Measurements from ENCODE around the gene PRPF38B. TPM values are rescaled to one million over a fixed set of nuclear protein-coding genes. Genes with fewer than 3 reads are reported as not detected.
"Not testable (repeated sequence)": the region's sequence is repeated elsewhere in the genome, so short reads cannot be mapped to it uniquely, and the experiment has no call there.

PRPF38B gene
- total RNA-seq, 1 donor from 2014 or later: 36.9 TPM

GRCh38 chr1:108671143-108671542 is 21.0 kb upstream of the PRPF38B start:
- Histone ChIP-seq H3K27ac (ENCODE audit: low read depth, low read length) (no peak overlapping the region), H3K4me1 (ENCODE audit: insufficient read depth, low read length) (no peaks in the 10 kb centered on the region), H4K20me1 (ENCODE audit: insufficient read depth, low read length) (no peaks in the 10 kb centered on the region), H3K9me3 (ENCODE audit: insufficient read depth, low read depth, low read length) (no peaks in the 10 kb centered on the region), H3K79me2 (ENCODE audit: insufficient read depth, low read length) (no peaks in the 10 kb centered on the region), H2AFZ (ENCODE audit: low read depth, low read length) (no peak overlapping the region), H3K36me3 (ENCODE audit: insufficient read depth, low read length) (no peaks in the 10 kb centered on the region), H3K4me2 (ENCODE audit: low read length) (no peak overlapping the region), H3K9ac (ENCODE audit: low read length) (no peak overlapping the region), H3K4me3 (ENCODE audit: insufficient read depth, low read depth, low read length) (no peak overlapping the region), H3K27me3 (ENCODE audit: insufficient read depth, low read length) (peaks cover 2% of the 10 kb centered on the region)
- H3K9me3 Mint-ChIP-seq (ENCODE audit: unreplicated experiment): peaks cover 6% of the 10 kb centered on the region
- no peak for DNase-seq (ENCODE audit: low read depth)
- TF ChIP-seq CTCF (IDR thresholded peaks at IDR 0.05; ENCODE audit: insufficient read depth, low read depth, low read length) (no peak), EZH2 (IDR thresholded peaks at IDR 0.05; ENCODE audit: insufficient read depth, low read length) (no peak)
- no peak overlapping the region for H3K27ac Mint-ChIP-seq (ENCODE audit: unreplicated experiment)
- H3K27me3 Mint-ChIP-seq (ENCODE audit: low read depth, unreplicated experiment): no peaks in the 10 kb centered on the region
- H3K4me3 Mint-ChIP-seq (ENCODE audit: unreplicated experiment): no peak overlapping the region
- FAIRE-seq: no peak
- H3K36me3 Mint-ChIP-seq (ENCODE audit: low read depth, unreplicated experiment): no peaks in the 10 kb centered on the region
- H3K4me1 Mint-ChIP-seq (ENCODE audit: low read depth, unreplicated experiment): peaks cover 2% of the 10 kb centered on the region

GRCh38 chr1:108678706-108679105 is 13.4 kb upstream of the PRPF38B start:
- Mint-ChIP-seq H3K9me3 (ENCODE audit: unreplicated experiment) (peaks cover 6% of the 10 kb centered on the region), H3K36me3 (ENCODE audit: low read depth, unreplicated experiment) (no peaks in the 10 kb centered on the region), H3K27ac (ENCODE audit: unreplicated experiment) (no peak overlapping the region), H3K4me3 (ENCODE audit: unreplicated experiment) (no peak overlapping the region), H3K4me1 (ENCODE audit: low read depth, unreplicated experiment) (peaks cover 6% of the 10 kb centered on the region), H3K27me3 (ENCODE audit: low read depth, unreplicated experiment) (no peaks in the 10 kb centered on the region)
- FAIRE-seq: no peak
- Histone ChIP-seq H3K27ac (ENCODE audit: low read depth, low read length) (no peak overlapping the region), H3K4me2 (ENCODE audit: low read length) (no peak overlapping the region), H3K79me2 (ENCODE audit: insufficient read depth, low read length) (no peaks in the 10 kb centered on the region), H3K9me3 (ENCODE audit: insufficient read depth, low read depth, low read length) (no peaks in the 10 kb centered on the region), H3K27me3 (ENCODE audit: insufficient read depth, low read length) (no peaks in the 10 kb centered on the region), H3K9ac (ENCODE audit: low read length) (no peak overlapping the region), H4K20me1 (ENCODE audit: insufficient read depth, low read length) (no peaks in the 10 kb centered on the region), H2AFZ (ENCODE audit: low read depth, low read length) (no peak overlapping the region), H3K36me3 (ENCODE audit: insufficient read depth, low read length) (no peaks in the 10 kb centered on the region), H3K4me1 (ENCODE audit: insufficient read depth, low read length) (no peaks in the 10 kb centered on the region), H3K4me3 (ENCODE audit: insufficient read depth, low read depth, low read length) (no peak overlapping the region)
- no peak for TF ChIP-seq EZH2 (IDR thresholded peaks at IDR 0.05; ENCODE audit: insufficient read depth, low read length)
- TF ChIP-seq CTCF (IDR thresholded peaks at IDR 0.05; ENCODE audit: insufficient read depth, low read depth, low read length): no peak
- no peak for DNase-seq (ENCODE audit: low read depth)

GRCh38 chr1:108679586-108680213 is 12.4 kb upstream of the PRPF38B start:
- Mint-ChIP-seq H3K4me1 (ENCODE audit: low read depth, unreplicated experiment) (peaks cover 6% of the 10 kb centered on the region), H3K27me3 (ENCODE audit: low read depth, unreplicated experiment) (no peaks in the 10 kb centered on the region), H3K27ac (ENCODE audit: unreplicated experiment) (no peak overlapping the region), H3K9me3 (ENCODE audit: unreplicated experiment) (peaks cover 2% of the 10 kb centered on the region), H3K36me3 (ENCODE audit: low read depth, unreplicated experiment) (no peaks in the 10 kb centered on the region), H3K4me3 (ENCODE audit: unreplicated experiment) (no peak overlapping the region)
- H3K9ac ChIP-seq (ENCODE audit: low read length): no peak overlapping the region
- DNase-seq (ENCODE audit: low read depth) (no peak), FAIRE-seq (no peak)
- no peaks in the 10 kb centered on the region for H3K9me3 ChIP-seq (ENCODE audit: insufficient read depth, low read depth, low read length)
- no peaks in the 10 kb centered on the region for H3K4me1 ChIP-seq (ENCODE audit: insufficient read depth, low read length)
- no peak for TF ChIP-seq EZH2 (IDR thresholded peaks at IDR 0.05; ENCODE audit: insufficient read depth, low read length)
- no peak for TF ChIP-seq CTCF (IDR thresholded peaks at IDR 0.05; ENCODE audit: insufficient read depth, low read depth, low read length)
- no peak overlapping the region for H3K4me3 ChIP-seq (ENCODE audit: insufficient read depth, low read depth, low read length)
- H4K20me1 ChIP-seq (ENCODE audit: insufficient read depth, low read length): no peaks in the 10 kb centered on the region
- H2AFZ ChIP-seq (ENCODE audit: low read depth, low read length): no peak overlapping the region
- no peaks in the 10 kb centered on the region for H3K27me3 ChIP-seq (ENCODE audit: insufficient read depth, low read length)
- H3K27ac ChIP-seq (ENCODE audit: low read depth, low read length): no peak overlapping the region
- no peaks in the 10 kb centered on the region for H3K36me3 ChIP-seq (ENCODE audit: insufficient read depth, low read length)
- no peak overlapping the region for H3K4me2 ChIP-seq (ENCODE audit: low read length)
- no peaks in the 10 kb centered on the region for H3K79me2 ChIP-seq (ENCODE audit: insufficient read depth, low read length)

GRCh38 chr1:108681701-108682100 is 10.4 kb upstream of the PRPF38B start:
- not testable (repeated sequence) for H3K79me2 ChIP-seq (ENCODE audit: insufficient read depth, low read length); H3K9me3 Mint-ChIP-seq (ENCODE audit: unreplicated experiment); H3K4me3 ChIP-seq (ENCODE audit: insufficient read depth, low read depth, low read length); H3K27me3 Mint-ChIP-seq (ENCODE audit: low read depth, unreplicated experiment); DNase-seq (ENCODE audit: low read depth); H3K9ac ChIP-seq (ENCODE audit: low read length); H3K4me1 Mint-ChIP-seq (ENCODE audit: low read depth, unreplicated experiment); H3K36me3 ChIP-seq (ENCODE audit: insufficient read depth, low read length); H3K4me2 ChIP-seq (ENCODE audit: low read length); H3K4me3 Mint-ChIP-seq (ENCODE audit: unreplicated experiment); H3K27ac ChIP-seq (ENCODE audit: low read depth, low read length); H3K36me3 Mint-ChIP-seq (ENCODE audit: low read depth, unreplicated experiment); H3K9me3 ChIP-seq (ENCODE audit: insufficient read depth, low read depth, low read length); H3K27me3 ChIP-seq (ENCODE audit: insufficient read depth, low read length); FAIRE-seq; H3K4me1 ChIP-seq (ENCODE audit: insufficient read depth, low read length); H4K20me1 ChIP-seq (ENCODE audit: insufficient read depth, low read length)
- peak overlapping the region; percentile 16 for H3K27ac Mint-ChIP-seq (ENCODE audit: unreplicated experiment)
- H2AFZ ChIP-seq (ENCODE audit: low read depth, low read length): peak overlapping the region; percentile 39
